ENCODE data around the gene ZNF260.

DNA sequence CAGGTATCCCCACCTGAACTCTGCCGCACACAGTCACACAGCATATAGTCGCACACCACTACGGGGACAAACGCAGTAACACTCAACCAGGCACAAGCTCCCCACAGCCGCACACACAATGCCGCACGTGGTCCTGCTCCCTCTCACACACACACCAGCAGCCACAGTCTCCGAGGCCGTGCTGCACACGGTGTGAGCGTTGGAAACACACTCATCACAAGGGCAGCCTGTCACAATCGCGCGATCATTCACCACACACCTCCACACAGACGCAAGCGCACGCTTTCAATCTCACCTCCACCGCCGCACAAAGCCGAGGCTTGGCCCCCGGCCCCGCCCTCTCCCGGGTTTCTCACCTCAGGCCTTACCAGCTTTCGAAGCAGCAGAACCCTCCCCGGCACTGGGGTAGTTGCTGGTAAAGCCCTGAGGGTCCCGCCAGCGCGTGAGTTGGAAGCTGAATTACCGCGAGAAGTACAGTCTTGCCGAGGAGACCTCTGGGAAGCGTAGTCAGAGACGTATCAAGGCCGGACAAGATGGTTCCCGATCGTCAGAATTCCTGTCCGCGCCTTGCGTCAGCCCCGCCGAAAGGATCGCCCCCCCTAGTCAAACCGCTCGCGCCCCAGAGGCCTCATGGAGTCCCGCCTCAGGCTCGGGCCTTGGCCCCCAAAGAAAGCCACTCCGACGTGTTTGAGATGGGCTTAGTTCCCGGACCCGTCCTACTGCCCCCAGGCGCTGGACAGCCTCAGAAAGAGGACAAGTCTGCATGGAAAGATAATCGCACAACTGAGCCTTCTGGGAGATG lies 38.8 kb downstream of the ZNF260 start, which contains the start of gene ZNF566:
- TF ChIP-seq EP300 (IDR thresholded peaks at IDR 0.05) (no peak), POLR2A (IDR thresholded peaks at IDR 0.05) (no peak)
